Mononuclear cell (primary cell): Measurements from ENCODE around the gene P2RY2. TPM values are rescaled to one million over a fixed set of nuclear protein-coding genes. Genes with fewer than 3 reads are reported as not detected.
"Not testable (repeated sequence)": the region's sequence is repeated elsewhere in the genome, so short reads cannot be mapped to it uniquely, and the experiment has no call there.

Source experiments
- H3K27me3 ChIP-seq: 2 replicates; pipeline ENCODE4 v1.6.0; 2011; ENCODE audit warnings: low read length, control low read depth; ENCODE audit not compliant: insufficient read depth
- H3K4me1 ChIP-seq: 2 replicates; pipeline ENCODE4 v1.5.1; 2011; ENCODE audit warnings: mild to moderate bottlenecking, low read length, control low read depth; ENCODE audit not compliant: insufficient read depth
- H3K4me3 ChIP-seq: 2 replicates; pipeline ENCODE4 v1.5.1; 2011; ENCODE audit warnings: mild to moderate bottlenecking, low read length, moderate library complexity
- H3K9me3 ChIP-seq: 2 replicates; pipeline ENCODE4 v1.5.1; 2011; ENCODE audit warnings: low read depth, mild to moderate bottlenecking, control low read depth, low read length
- total RNA-seq: library from RNA; depleted of rRNA; stranded (reverse); fragments of >200 nt; gene quantifications from one replicate; pipeline ENCODE4 v1.2.3, GENCODE V29; 2012

The P2RY2 gene
- total RNA-seq, 1 donor, result 2.4 TPM

DNA sequence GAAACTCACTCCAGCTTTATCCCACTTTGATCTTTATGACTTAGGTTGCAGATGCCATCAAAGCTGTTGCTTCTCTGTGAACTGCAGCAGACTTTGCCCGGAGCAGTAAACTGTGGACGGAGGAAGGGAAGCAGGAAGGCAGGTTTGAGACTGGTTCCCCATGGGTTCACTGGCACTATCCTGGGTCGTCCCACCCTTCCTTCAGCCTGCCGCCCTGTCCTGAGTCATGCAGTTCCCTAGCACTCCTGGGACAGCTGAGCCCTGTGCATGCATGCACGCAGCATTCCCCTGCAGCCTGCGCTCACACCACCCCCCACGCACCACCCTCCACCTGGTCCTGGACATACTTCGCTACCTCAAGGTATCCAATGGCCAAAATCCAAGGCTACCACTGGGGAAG lies 23.5 kb upstream of the P2RY2 start:
- Histone ChIP-seq H3K27me3 (no peaks in the 10 kb centered on the region), H3K4me3 (no peak overlapping the region), H3K4me1 (peaks cover 54% of the 10 kb centered on the region), H3K9me3 (no peaks in the 10 kb centered on the region)

DNA sequence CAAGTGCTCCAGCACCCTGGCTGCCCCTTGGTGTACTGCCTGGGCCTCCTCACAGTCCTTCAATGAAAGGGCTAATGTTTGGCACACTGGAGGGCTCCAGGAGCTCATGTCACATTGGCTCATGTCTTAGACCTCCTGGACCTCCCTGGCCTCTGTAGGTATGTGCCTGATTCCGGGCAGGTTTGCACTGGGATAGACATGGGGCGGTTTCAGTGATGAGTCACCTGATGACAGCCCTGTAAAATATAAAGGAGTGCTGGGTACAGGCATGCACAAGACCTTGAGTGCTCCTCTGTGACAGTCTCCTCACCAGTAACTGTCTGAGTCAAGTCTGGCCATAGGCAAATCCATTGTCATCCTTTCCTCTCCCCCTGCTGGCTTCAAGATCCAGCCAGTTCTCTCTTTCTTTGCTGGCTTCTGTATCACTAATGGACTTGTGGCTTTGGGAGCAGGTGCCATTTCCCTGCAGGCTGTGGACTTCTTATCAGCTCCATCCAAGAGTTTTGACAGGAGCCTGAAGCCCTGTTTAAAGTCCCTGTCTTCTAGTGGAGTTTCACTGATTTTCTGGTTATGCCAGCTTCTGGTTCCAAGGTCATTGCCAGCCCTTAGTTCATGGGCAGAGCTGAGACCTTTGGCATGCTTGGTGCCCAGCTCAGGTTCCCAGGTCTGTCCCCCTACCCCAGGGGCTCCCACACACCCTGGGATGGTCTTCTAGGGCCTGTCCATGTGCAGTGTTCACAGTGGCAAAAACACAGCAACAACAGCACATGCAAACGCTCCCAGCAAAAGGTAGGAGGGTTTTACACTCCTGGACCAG lies 22.7 kb upstream of the P2RY2 start:
- Histone ChIP-seq H3K4me1 (peaks cover 51% of the 10 kb centered on the region), H3K27me3 (no peaks in the 10 kb centered on the region), H3K9me3 (no peaks in the 10 kb centered on the region), H3K4me3 (no peak overlapping the region)

DNA sequence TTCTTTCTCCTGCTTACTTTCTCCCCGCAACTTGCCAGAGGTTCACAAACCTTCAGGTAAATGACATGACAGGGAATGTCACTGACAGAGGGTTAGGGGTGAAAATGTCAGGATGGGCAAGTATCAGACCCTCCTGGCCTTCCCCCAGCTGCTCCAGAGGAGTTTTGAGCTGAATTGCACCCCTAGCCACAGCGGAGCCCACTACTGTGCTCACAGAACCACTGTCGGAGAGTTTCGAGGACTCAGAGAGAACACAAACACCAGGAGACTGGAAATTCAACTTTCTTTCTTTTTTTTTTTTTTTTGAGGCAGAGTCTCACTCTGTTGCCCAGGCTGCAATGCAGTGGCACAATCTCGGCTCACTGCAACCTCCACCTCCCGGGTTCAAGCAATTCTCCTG lies 21.5 kb upstream of the P2RY2 start:
- Histone ChIP-seq H3K27me3 (no peaks in the 10 kb centered on the region), H3K4me3 (no peak overlapping the region), H3K4me1 (peaks cover 51% of the 10 kb centered on the region), H3K9me3 (no peaks in the 10 kb centered on the region)

DNA sequence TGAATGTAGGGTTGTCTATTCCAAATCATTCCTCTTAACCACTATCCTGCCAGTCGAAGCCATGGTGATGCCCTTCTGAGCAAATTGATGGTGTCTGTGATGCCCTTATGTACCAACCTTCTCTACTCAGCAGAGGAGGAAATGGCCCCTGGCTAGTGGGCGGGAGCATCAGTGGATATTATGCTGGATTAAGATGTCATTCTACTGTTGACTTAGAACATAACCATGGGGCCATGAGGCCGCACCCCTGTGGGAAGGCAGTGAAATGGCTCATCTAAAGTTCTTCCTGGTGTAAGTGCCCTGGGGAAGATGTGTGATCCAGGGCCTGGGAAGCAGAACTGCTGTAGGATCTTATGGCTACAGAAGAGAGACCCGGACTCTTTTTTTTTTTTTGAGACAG lies 20.7 kb upstream of the P2RY2 start:
- Histone ChIP-seq H3K4me1 (peaks cover 51% of the 10 kb centered on the region), H3K9me3 (no peaks in the 10 kb centered on the region), H3K27me3 (no peaks in the 10 kb centered on the region), H3K4me3 (no peak overlapping the region)

DNA sequence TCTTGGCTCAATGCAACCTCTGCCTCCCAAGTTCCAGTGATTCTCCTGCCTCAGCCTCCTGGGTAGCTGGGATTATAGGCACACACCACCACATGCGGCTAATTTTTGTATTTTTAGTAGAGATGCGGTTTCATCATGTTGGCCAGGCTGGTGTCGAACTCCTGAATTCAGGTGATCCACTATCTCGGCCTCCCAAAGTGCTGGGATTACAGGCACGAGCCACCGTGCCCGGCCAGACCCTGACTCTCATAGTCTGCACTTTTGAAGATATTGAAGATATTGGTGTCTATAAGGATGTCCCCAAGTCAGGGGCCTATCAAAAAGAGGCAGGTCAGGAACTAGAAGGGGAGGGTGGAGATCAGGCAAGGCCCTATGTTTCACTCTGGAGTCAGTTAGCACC lies 20.3 kb upstream of the P2RY2 start:
- not testable (repeated sequence) for H3K9me3 ChIP-seq, H3K4me3 ChIP-seq, H3K27me3 ChIP-seq
- peaks cover 49% of the 10 kb centered on the region for H3K4me1 ChIP-seq

DNA sequence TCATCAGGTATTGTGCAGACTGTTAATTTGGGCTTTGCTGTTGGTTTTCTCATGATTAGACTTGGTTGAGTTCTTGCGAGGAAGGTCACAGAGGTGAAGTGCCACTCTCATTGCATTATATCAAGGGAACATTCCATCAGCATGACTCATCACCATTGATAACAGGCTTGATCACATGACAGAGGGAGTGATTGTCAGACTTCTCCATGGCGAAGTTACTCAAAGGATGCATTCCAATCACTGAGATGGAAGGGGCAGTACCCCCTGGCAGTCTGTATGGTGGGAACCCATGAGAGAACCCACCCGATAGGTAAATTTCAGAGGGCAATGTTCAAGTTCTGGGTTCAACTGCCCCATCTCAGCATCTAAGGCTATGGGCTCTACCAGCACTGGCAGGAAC lies 19.4 kb upstream of the P2RY2 start:
- H3K27me3 ChIP-seq, result no peaks in the 10 kb centered on the region
- H3K9me3 ChIP-seq, result no peaks in the 10 kb centered on the region
- no peak overlapping the region for H3K4me3 ChIP-seq
- H3K4me1 ChIP-seq, result peaks cover 47% of the 10 kb centered on the region

DNA sequence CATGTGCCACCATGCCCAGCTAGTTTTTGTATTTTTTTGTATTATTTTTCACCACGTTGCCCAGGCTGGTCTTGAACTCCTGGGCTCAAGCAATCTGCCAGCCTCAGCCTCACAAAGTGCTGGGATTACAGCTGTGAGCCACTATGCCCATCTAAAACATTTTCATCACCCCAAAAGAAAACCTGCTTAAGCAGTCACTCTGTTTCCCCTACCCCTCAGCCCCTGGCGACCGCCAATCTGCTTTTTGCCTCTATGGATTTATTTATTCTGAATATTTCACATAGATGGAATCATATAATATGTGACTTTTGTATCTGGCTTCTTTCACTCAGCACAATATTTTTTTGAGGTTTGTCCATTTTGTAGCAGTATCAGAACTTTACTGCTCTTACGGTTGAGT lies 18.6 kb upstream of the P2RY2 start:
- Histone ChIP-seq H3K4me3 (no peak overlapping the region), H3K27me3 (no peaks in the 10 kb centered on the region), H3K9me3 (no peaks in the 10 kb centered on the region), H3K4me1 (peaks cover 51% of the 10 kb centered on the region)

DNA sequence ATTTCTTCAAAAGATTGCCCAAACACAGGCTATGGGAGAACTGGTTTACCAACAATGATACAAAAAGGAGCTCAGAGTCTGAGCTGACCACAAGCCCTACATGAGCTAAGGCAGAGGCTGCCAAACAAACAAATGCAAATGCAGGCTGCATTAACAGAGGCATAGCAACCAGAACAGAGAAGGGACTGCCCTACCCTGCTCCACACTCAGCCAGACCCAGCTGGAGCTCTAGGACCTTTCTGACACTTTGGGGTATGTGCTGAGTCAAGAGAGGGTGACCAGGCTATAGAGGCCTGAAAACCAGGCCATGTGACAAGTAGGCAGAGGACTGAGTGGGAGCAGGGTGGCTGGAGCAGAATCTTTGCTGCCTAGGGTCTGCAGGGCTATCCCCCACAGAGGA lies 17.8 kb upstream of the P2RY2 start:
- Histone ChIP-seq H3K27me3 (no peaks in the 10 kb centered on the region), H3K4me3 (no peak overlapping the region), H3K9me3 (no peaks in the 10 kb centered on the region), H3K4me1 (peaks cover 54% of the 10 kb centered on the region)

DNA sequence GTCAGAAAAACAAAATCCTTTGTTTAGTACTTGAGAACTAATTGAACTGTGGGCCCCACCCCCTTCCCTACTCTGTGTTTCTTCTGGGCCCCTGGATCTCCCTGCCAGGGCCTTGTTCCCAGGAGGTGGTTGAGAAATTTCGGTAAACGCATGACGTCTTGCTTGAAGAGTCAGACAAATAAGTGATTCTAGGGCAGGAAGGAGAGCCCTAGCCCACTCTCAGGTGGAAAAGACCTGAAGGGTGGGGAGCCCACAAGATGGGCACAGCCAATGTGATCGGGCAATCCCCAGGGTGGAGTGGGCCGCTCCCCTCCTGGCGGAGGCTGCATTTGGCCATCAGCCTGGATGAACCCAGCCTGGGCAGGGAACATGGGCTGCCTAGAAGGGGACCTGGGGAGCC lies 16.8 kb upstream of the P2RY2 start:
- H3K4me3 ChIP-seq, result no peak overlapping the region
- no peaks in the 10 kb centered on the region for H3K27me3 ChIP-seq
- H3K9me3 ChIP-seq, result no peaks in the 10 kb centered on the region
- peaks cover 64% of the 10 kb centered on the region for H3K4me1 ChIP-seq

DNA sequence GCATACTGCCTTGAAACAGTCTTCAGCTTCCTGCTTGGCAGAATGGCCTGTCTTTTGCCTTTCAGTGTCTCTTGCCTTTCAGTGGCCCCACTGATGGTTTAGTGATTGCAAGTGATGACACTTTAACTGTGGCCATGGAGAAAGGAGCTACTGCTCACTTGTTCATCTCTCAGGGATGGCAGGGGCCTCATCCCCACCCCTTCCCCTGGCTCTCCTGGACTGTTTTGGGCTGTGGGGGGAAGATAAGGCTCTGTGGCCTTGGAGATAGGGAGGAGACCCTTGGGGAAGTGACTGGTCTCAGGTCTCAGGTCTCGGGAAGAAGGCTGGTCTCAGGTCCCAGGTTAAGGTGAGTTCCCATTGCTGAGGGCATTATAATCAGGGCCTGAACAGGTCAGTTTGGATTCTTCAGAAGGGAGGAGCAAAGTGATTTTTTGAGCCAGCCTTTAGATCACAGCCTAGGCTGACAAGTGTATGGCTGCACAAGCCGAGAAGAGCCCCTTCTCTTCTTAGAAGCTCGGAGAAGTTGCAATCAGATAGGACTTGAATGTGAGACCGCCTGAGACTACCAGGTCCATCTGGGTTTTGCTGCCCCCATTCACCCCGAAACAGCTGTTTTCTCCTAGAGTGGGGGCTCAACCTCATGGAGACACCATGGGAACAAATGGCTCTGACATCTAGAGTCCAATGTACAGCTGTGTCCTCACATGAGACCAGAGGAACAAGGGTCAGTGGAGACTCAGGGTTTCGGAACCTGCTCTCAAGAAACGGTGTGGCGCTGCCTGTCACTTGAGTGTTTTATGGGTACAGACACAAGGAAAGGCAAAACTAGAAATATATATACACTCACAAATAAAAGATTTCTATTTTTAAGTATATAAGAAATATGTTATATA lies 15.9 kb upstream of the P2RY2 start:
- H3K4me1 ChIP-seq, result peaks cover 70% of the 10 kb centered on the region

DNA sequence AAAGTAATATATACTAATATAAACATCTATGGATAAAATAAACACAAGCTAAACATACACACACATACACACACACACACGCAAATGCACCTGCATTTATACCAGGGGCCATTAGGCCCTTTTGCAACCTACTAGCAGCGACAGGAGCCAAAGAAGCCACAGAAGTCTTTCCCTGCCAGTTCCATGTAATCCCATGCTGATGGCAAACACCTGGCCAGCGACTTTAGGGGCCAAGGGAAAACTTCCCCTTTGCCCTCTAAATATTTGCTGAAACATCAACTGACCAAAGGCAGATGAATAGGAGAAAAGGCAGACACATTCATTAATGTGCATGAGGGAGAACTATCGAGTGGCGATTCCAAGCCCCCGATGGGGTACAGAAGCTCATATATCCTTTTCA lies 14.8 kb upstream of the P2RY2 start:
- Histone ChIP-seq H3K4me3 (no peak overlapping the region), H3K4me1 (peaks cover 70% of the 10 kb centered on the region), H3K9me3 (no peaks in the 10 kb centered on the region), H3K27me3 (no peaks in the 10 kb centered on the region)

More for the DNA sequence above, 15.9 kb upstream of the P2RY2 start:
- Histone ChIP-seq H3K4me3 (no peak overlapping the region), H3K9me3 (no peaks in the 10 kb centered on the region), H3K27me3 (no peaks in the 10 kb centered on the region)

DNA sequence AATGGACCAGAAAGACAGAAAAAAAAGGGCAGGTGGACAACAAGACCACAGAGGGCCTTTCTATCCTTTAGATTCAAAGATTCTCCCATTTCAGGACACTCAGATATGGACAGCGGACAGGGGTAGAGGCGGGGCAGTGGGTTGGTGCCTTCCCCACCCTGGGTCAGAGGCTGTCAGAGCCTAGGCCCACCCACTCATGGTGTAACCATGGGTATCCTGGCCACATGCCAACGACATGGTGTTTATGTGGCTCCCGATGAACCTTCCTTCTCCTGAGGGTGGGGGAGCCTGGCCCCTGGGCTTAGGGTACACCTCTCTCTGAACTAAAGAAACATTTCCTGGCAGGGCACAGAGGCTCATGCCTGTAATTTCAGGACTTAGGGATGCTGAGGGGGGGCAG lies 14.3 kb upstream of the P2RY2 start:
- no peaks in the 10 kb centered on the region for H3K27me3 ChIP-seq
- H3K4me1 ChIP-seq, result peaks cover 67% of the 10 kb centered on the region
- no peaks in the 10 kb centered on the region for H3K9me3 ChIP-seq
- no peak overlapping the region for H3K4me3 ChIP-seq

DNA sequence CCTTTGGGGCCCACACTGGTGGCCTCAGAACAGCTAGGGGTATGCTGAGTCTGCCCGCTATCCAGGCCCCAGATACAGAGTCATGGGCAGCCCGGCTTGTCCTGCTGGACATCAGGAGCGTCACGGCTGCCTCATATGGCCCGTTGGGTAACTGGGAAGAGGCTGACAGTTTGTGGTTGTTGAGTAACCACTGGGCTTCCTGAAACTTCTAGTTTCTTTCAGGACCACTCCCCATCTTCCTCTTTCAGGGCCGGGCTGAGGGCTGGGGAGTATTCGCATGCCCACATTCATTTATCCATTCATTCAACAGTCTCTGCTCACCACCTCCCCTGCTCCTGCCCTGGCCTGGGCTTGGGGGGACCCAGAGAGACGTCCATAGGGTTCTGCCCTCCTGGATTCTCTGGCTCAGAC lies 13.4 kb upstream of the P2RY2 start:
- Histone ChIP-seq H3K9me3 (no peaks in the 10 kb centered on the region), H3K4me1 (peaks cover 66% of the 10 kb centered on the region)

DNA sequence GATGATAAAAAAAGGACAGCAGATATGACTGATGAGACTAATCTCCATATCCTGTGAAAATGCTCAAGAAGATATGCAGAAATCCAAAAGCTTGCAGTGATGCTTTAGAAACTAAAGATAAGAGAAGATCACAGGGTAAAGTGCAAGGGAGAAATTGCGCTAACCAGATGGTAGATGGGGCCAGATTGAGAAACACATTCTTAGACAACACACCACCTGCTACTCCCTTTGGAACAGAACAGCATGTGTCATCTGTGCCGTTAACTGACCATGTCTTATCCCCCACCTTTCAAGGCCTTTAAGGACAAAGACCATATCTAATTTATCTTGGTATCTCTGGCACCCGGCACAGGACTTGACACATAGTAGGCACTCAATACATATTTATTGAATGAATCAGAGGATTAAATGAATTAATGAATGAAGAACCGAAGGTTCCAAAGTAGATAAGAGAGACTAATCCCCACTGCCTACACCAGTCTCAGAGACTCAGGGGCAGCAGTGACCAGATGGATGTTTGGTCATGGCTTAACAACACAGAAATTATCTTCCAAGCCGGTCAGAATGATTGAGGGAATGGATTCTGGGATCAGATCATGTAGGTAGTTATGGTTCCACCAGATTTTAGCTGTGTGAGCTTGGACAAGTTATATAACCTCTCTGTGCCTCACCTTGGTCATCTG lies 12.3 kb upstream of the P2RY2 start:
- Histone ChIP-seq H3K27me3 (no peaks in the 10 kb centered on the region), H3K9me3 (no peaks in the 10 kb centered on the region), H3K4me3 (no peak overlapping the region), H3K4me1 (peaks cover 56% of the 10 kb centered on the region)

More for the DNA sequence above, 13.4 kb upstream of the P2RY2 start:
- Histone ChIP-seq H3K4me3 (no peak overlapping the region), H3K27me3 (no peaks in the 10 kb centered on the region)

DNA sequence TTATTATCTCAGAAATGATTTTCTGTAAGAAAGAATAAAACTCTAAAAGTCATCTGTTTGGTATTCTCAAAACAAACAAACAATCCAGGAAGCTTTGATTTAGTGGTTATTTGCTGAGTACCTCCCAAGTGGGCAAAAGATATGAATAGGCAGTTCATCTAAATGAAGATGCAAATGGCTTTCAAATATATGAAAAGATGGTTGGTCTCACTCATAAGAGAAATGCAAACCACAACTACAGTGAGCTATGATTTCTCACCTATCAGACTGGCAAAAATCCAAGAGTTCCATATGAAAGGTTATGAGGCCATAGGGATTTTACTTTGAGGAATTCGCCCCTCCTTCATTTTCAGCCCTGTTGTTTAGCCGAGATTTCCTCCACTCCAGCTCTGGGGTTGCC lies 11.3 kb upstream of the P2RY2 start:
- H3K27me3 ChIP-seq, result no peaks in the 10 kb centered on the region
- no peaks in the 10 kb centered on the region for H3K9me3 ChIP-seq
- no peak overlapping the region for H3K4me3 ChIP-seq
- peaks cover 51% of the 10 kb centered on the region for H3K4me1 ChIP-seq
